Kidney (tissue), 14 donors: ENCODE measurements around the gene ACVR1B. TPM values are rescaled to one million over a fixed set of nuclear protein-coding genes. Genes with fewer than 3 reads are reported as not detected.

Experiments used
- DNase-seq, 5 donors: peaks; one replicate each; pipeline ENCODE4 v3.0.0-alpha.2; 2013 to 2020
- FAIRE-seq: peaks from 2 replicates; lab custom pipeline; 2012; peaks lifted over from hg19 to GRCh38; lab: Jason Lieb, UNC
- H3K27ac ChIP-seq, 2 donors: one replicate each; pipeline ENCODE4 v1.7.0; 2013; ENCODE audit warnings: low read depth in 2 of 2, low read length in 2 of 2, inconsistent platforms in 1 of 2
- H3K27me3 ChIP-seq: one replicate; pipeline ENCODE4 v1.7.1; 2013; ENCODE audit warnings: low read length, inconsistent platforms; ENCODE audit not compliant: control insufficient read depth, insufficient read depth
- H3K36me3 ChIP-seq, 3 donors: one replicate each; pipeline versions ENCODE4 v1.7.0 to v1.7.1; 2013; ENCODE audit warnings: low read length in 3 of 3, control low read depth in 1 of 3, inconsistent platforms in 1 of 3; ENCODE audit not compliant: insufficient read depth in 3 of 3, control insufficient read depth in 2 of 3
- H3K4me1 ChIP-seq, 3 donors: one replicate each; pipeline versions ENCODE4 v1.7.0 to v1.7.1; 2013; ENCODE audit warnings: low read length in 3 of 3, inconsistent platforms in 1 of 3, low read depth in 1 of 3; ENCODE audit not compliant: control insufficient read depth in 2 of 3, insufficient read depth in 2 of 3
- H3K4me3 ChIP-seq, 3 donors: one replicate each; pipeline versions ENCODE4 v1.7.0 to v1.8.1; 2013; ENCODE audit warnings: low read length in 3 of 3, control low read depth in 1 of 3, inconsistent platforms in 1 of 3
- H3K9ac ChIP-seq, 3 donors: one replicate each; pipeline versions ENCODE4 v1.7.0 to v1.7.1; 2013; ENCODE audit warnings: low read length in 3 of 3, control low read depth in 1 of 3, inconsistent platforms in 1 of 3
- H3K9me3 ChIP-seq, 3 donors: one replicate each; pipeline versions ENCODE4 v1.7.0 to v1.7.1; 2013; ENCODE audit warnings: low read length in 3 of 3, control low read depth in 1 of 3, inconsistent platforms in 1 of 3; ENCODE audit not compliant: control insufficient read depth in 2 of 3, insufficient read depth in 1 of 3
- CTCF ChIP-seq: IDR thresholded peaks from 3 replicates; pipeline ENCODE4 v1.5.1; 2012; ENCODE audit warnings: mild to moderate bottlenecking, moderate library complexity, borderline replicate concordance; ENCODE audit not compliant: insufficient read depth; ENCODE audit errors: extremely low read depth
- intact Hi-C: fragments of 100-400 bp; cut with DNase I; formaldehyde crosslinking; loops from one replicate; pipeline ENCODE4 v1.11.1; 2022
- polyA plus RNA-seq: library from polyadenylated mRNA; stranded (reverse); fragments of 350-450 nt; fragmentation: Illumina TruSeq; extraction: RNeasy Lipid Tissue Mini Kit (QIAGEN cat#74804); gene quantifications from one replicate; pipeline ENCODE4 v1.2.3, GENCODE V29; 2014; ENCODE audit warnings: low read depth, low replicate concordance; ENCODE audit not compliant: insufficient read depth
- total RNA-seq: library from RNA; stranded (reverse); fragmentation: NEBNext Ultra II Directional; extraction: Animal tissue kit (Norgen Biotek cat#: 25700); gene quantifications from one replicate; pipeline ENCODE4 v1.2.1, GENCODE V29; 2021
- donor health status: control.
- donor health status: control.
- donor health status: control.
- donor health status: control.
- donor health status: control.
- donor health status: DM: yes; HTN: yes; CAD: no.
- donor health status: Normal renal cell carcinoma (clear cell type).

ACVR1B gene
- total and polyA plus RNA-seq, 2 donors from 2014 or later = 30.6 to 95.5 TPM

GRCh38 chr12:52035926-52036325 is 84.4 kb downstream of the ACVR1B start:
- intact Hi-C loops = no loop called here
- Histone ChIP-seq H3K9ac (peak overlapping the region in 2 of 3 donors; percentile 5 to 80), H3K27ac (peak overlapping the region; percentile 64 to 79), H3K9me3 (no peaks in the 10 kb centered on the region), H3K36me3 (no peaks in the 10 kb centered on the region), H3K27me3 (no peaks in the 10 kb centered on the region), H3K4me1 (peaks cover 0 to 31% (median 22%) of the 10 kb centered on the region in 3 donors), H3K4me3 (peak overlapping the region in 1 of 3 donors; percentile 59)
- no peak for FAIRE-seq
- TF ChIP-seq CTCF = no peak
- no peak for DNase-seq

GRCh38 chr12:52036587-52037171 is 85.2 kb downstream of the ACVR1B start:
- Histone ChIP-seq H3K4me1 (peaks cover 0 to 31% (median 22%) of the 10 kb centered on the region in 3 donors), H3K4me3 (peak overlapping the region in 1 of 3 donors; percentile 59)

GRCh38 chr12:52037248-52037861 is 85.9 kb downstream of the ACVR1B start:
- Histone ChIP-seq H3K27ac (peak overlapping the region; percentile 59 to 63), H3K36me3 (no peaks in the 10 kb centered on the region), H3K9ac (peak overlapping the region in 2 of 3 donors; percentile 83 to 86), H3K4me1 (peaks cover 0 to 27% (median 20%) of the 10 kb centered on the region in 3 donors), H3K9me3 (no peaks in the 10 kb centered on the region), H3K4me3 (peak overlapping the region; percentile 37 to 77 (median 59)), H3K27me3 (no peaks in the 10 kb centered on the region)
- no peak for FAIRE-seq
- peak; percentile 71 to 88 (median 82) for DNase-seq
- intact Hi-C loops = no loop called here
- TF ChIP-seq CTCF = no peak

More at GRCh38 chr12:52036587-52037171, 85.2 kb downstream of the ACVR1B start:
- H3K9me3 ChIP-seq = no peaks in the 10 kb centered on the region
- no peaks in the 10 kb centered on the region for H3K27me3 ChIP-seq
- intact Hi-C loops = no loop called here
- peak overlapping the region in 2 of 3 donors; percentile 5 to 80 for H3K9ac ChIP-seq
- H3K36me3 ChIP-seq = no peaks in the 10 kb centered on the region
- no peak for TF ChIP-seq CTCF
- FAIRE-seq = no peak
- DNase-seq = peak; percentile 75 to 96 (median 86)
- peak overlapping the region; percentile 64 to 79 for H3K27ac ChIP-seq
